Effector memory CD8-positive, alpha-beta T cell (primary cell): Measurements from ENCODE around the gene DEUP1.
"Not testable (repeated sequence)": the region's sequence is repeated elsewhere in the genome, so short reads cannot be mapped to it uniquely, and the experiment has no call there.

Experiments used
- ATAC-seq: fragments of 150-1000 bp; cut with Tn5 transposase; replicated peaks from 2 replicates; pipeline ENCODE4 v1.10.0; 2021; ENCODE audit warnings: mild to moderate bottlenecking, moderate library complexity
- DNase-seq, 3 experiments: peaks; one replicate each; pipeline ENCODE4 v3.0.0; 2021
- H3K27ac Mint-ChIP-seq, 2 donors: one replicate each; pipeline ENCODE4 v1.8.0; 2022; ENCODE audit warnings: mild to moderate bottlenecking in 2 of 2, mixed read lengths in 2 of 2, moderate library complexity in 2 of 2
- H3K27me3 Mint-ChIP-seq, 2 donors: one replicate each; pipeline ENCODE4 v1.8.0; 2022; ENCODE audit warnings: mixed read lengths in 2 of 2
- H3K36me3 Mint-ChIP-seq: one replicate; pipeline ENCODE4 v1.8.0; 2022; ENCODE audit warnings: mild to moderate bottlenecking, moderate library complexity, mixed read lengths; ENCODE audit not compliant: insufficient read depth
- H3K4me1 Mint-ChIP-seq, 2 donors: one replicate each; pipeline ENCODE4 v1.8.0; 2022; ENCODE audit warnings: low read depth in 2 of 2, mixed read lengths in 2 of 2
- H3K4me3 Mint-ChIP-seq, 2 donors: one replicate each; pipeline ENCODE4 v1.8.0; 2022; ENCODE audit warnings: mild to moderate bottlenecking in 2 of 2, mixed read lengths in 2 of 2, moderate library complexity in 2 of 2
- H3K9me3 Mint-ChIP-seq, 2 donors: one replicate each; pipeline ENCODE4 v1.8.0; 2022; ENCODE audit warnings: mixed read lengths in 2 of 2
- total RNA-seq, 9 experiments: gene quantifications; one replicate each; lab custom pipeline; 2026; lab: John Stamatoyannopoulos, UW

DEUP1 gene
- 0 to 0.21 (median 0) reads per million in 9 experiments for total RNA-seq

GRCh38 chr11:93330446-93330984 is at the start of gene DEUP1:
DEUP1 (plus strand) TSS chr11:93330742; CDS start chr11:93332260, 1,518 bp downstream.
- H3K4me3 Mint-ChIP-seq: no peak within 1 kb of the TSS
- DNase-seq (no peak), ATAC-seq (no peak)
- H3K27me3 Mint-ChIP-seq: peaks cover 25 to 46% of the 10 kb centered on the region in 2 donors
- H3K4me1 Mint-ChIP-seq: peaks cover 0 to 2% of the 10 kb centered on the region in 2 donors
- H3K36me3 Mint-ChIP-seq: no peaks in the 10 kb centered on the region
- H3K9me3 Mint-ChIP-seq: no peaks in the 10 kb centered on the region
- no peak within 1 kb of the TSS for H3K27ac Mint-ChIP-seq

- DNase-seq: no peak
- no peaks in the 10 kb centered on the region for H3K4me1 Mint-ChIP-seq
- no peak for ATAC-seq
- no peaks in the 10 kb centered on the region for H3K9me3 Mint-ChIP-seq
- no peaks in the 10 kb centered on the region for H3K27me3 Mint-ChIP-seq
- no peak overlapping the region for H3K4me3 Mint-ChIP-seq
- H3K27ac Mint-ChIP-seq: no peak overlapping the region
- H3K36me3 Mint-ChIP-seq: peaks cover 3% of the 10 kb centered on the region
Measured at GRCh38 chr11:93285430-93285829, 45.1 kb upstream of the DEUP1 start.

- H3K27ac Mint-ChIP-seq: no peak overlapping the region
- no peaks in the 10 kb centered on the region for H3K9me3 Mint-ChIP-seq
- DNase-seq: no peak
- peaks cover 8 to 9% of the 10 kb centered on the region in 2 donors for H3K27me3 Mint-ChIP-seq
- H3K36me3 Mint-ChIP-seq: peaks cover 3% of the 10 kb centered on the region
- no peaks in the 10 kb centered on the region for H3K4me1 Mint-ChIP-seq
- no peak overlapping the region for H3K4me3 Mint-ChIP-seq
- no peak for ATAC-seq
Measured at GRCh38 chr11:93287434-93287833, 43.1 kb upstream of the DEUP1 start.

GRCh38 chr11:93288079-93288478 is 42.5 kb upstream of the DEUP1 start:
- H3K27me3 Mint-ChIP-seq: peaks cover 8 to 9% of the 10 kb centered on the region in 2 donors
- ATAC-seq: no peak
- no peaks in the 10 kb centered on the region for H3K9me3 Mint-ChIP-seq
- no peak overlapping the region for H3K4me3 Mint-ChIP-seq
- H3K27ac Mint-ChIP-seq: no peak overlapping the region
- peaks cover 3% of the 10 kb centered on the region for H3K36me3 Mint-ChIP-seq
- H3K4me1 Mint-ChIP-seq: no peaks in the 10 kb centered on the region
- DNase-seq: no peak

GRCh38 chr11:93288767-93289166 is 41.8 kb upstream of the DEUP1 start:
- DNase-seq (no peak), ATAC-seq (no peak)
- Mint-ChIP-seq H3K9me3 (no peaks in the 10 kb centered on the region), H3K27me3 (peaks cover 8 to 9% of the 10 kb centered on the region in 2 donors), H3K27ac (no peak overlapping the region), H3K4me3 (no peak overlapping the region), H3K4me1 (no peaks in the 10 kb centered on the region), H3K36me3 (peaks cover 3% of the 10 kb centered on the region)

- Mint-ChIP-seq H3K36me3 (peaks cover 3% of the 10 kb centered on the region), H3K27ac (no peak overlapping the region), H3K4me1 (no peaks in the 10 kb centered on the region), H3K9me3 (no peaks in the 10 kb centered on the region), H3K27me3 (peaks cover 8 to 9% of the 10 kb centered on the region in 2 donors), H3K4me3 (no peak overlapping the region)
- DNase-seq (no peak), ATAC-seq (no peak)
Measured at GRCh38 chr11:93289782-93290463, 40.6 kb upstream of the DEUP1 start.

GRCh38 chr11:93291110-93291509 is 39.4 kb upstream of the DEUP1 start:
- Mint-ChIP-seq H3K27ac (no peak overlapping the region), H3K9me3 (no peaks in the 10 kb centered on the region)

GRCh38 chr11:93291898-93292297 is 38.6 kb upstream of the DEUP1 start:
- Mint-ChIP-seq H3K4me3 (no peak overlapping the region), H3K27ac (no peak overlapping the region), H3K9me3 (no peaks in the 10 kb centered on the region), H3K36me3 (no peaks in the 10 kb centered on the region), H3K4me1 (no peaks in the 10 kb centered on the region), H3K27me3 (peaks cover 8 to 11% of the 10 kb centered on the region in 2 donors)
- ATAC-seq: no peak
- DNase-seq: no peak

More at GRCh38 chr11:93291110-93291509, 39.4 kb upstream of the DEUP1 start:
- no peak for ATAC-seq
- peaks cover 3% of the 10 kb centered on the region for H3K36me3 Mint-ChIP-seq
- H3K4me1 Mint-ChIP-seq: no peaks in the 10 kb centered on the region
- peaks cover 8 to 9% of the 10 kb centered on the region in 2 donors for H3K27me3 Mint-ChIP-seq
- DNase-seq: no peak
- no peak overlapping the region for H3K4me3 Mint-ChIP-seq

GRCh38 chr11:93295921-93296575 is 34.5 kb upstream of the DEUP1 start:
- Mint-ChIP-seq H3K4me1 (no peaks in the 10 kb centered on the region), H3K27me3 (peaks cover 16 to 19% of the 10 kb centered on the region in 2 donors), H3K27ac (no peak overlapping the region), H3K36me3 (no peaks in the 10 kb centered on the region), H3K4me3 (no peak overlapping the region), H3K9me3 (no peaks in the 10 kb centered on the region)
- ATAC-seq (no peak), DNase-seq (no peak)

- Mint-ChIP-seq H3K9me3 (peaks cover 2 to 14% of the 10 kb centered on the region in 2 donors), H3K27ac (no peak overlapping the region), H3K27me3 (peaks cover 0 to 4% of the 10 kb centered on the region in 2 donors), H3K4me3 (no peak overlapping the region), H3K36me3 (no peaks in the 10 kb centered on the region), H3K4me1 (no peaks in the 10 kb centered on the region)
- no peak for DNase-seq
- no peak for ATAC-seq
Measured at GRCh38 chr11:93303689-93304088, 26.9 kb upstream of the DEUP1 start.

- not testable (repeated sequence) for H3K36me3 Mint-ChIP-seq, ATAC-seq, DNase-seq, H3K27me3 Mint-ChIP-seq, H3K4me3 Mint-ChIP-seq, H3K27ac Mint-ChIP-seq, H3K4me1 Mint-ChIP-seq
- peaks cover 13 to 20% of the 10 kb centered on the region in 2 donors for H3K9me3 Mint-ChIP-seq
Measured at GRCh38 chr11:93314399-93314798, 16.1 kb upstream of the DEUP1 start.

GRCh38 chr11:93319224-93319839 is 11.2 kb upstream of the DEUP1 start:
- Mint-ChIP-seq H3K4me3 (no peak overlapping the region), H3K27ac (no peak overlapping the region), H3K4me1 (no peaks in the 10 kb centered on the region), H3K27me3 (no peaks in the 10 kb centered on the region), H3K36me3 (no peaks in the 10 kb centered on the region), H3K9me3 (peaks cover 10% of the 10 kb centered on the region in 2 donors)
- DNase-seq (no peak), ATAC-seq (no peak)

- H3K4me1 Mint-ChIP-seq: no peaks in the 10 kb centered on the region
- H3K4me3 Mint-ChIP-seq: no peak overlapping the region
- peaks cover 2 to 7% of the 10 kb centered on the region in 2 donors for H3K9me3 Mint-ChIP-seq
Measured at GRCh38 chr11:93320230-93320629, 10.3 kb upstream of the DEUP1 start.

More at GRCh38 chr11:93320230-93320629, 10.3 kb upstream of the DEUP1 start:
- H3K27ac Mint-ChIP-seq: no peak overlapping the region
- H3K36me3 Mint-ChIP-seq: no peaks in the 10 kb centered on the region
- ATAC-seq (no peak), DNase-seq (no peak)
- no peaks in the 10 kb centered on the region for H3K27me3 Mint-ChIP-seq
